SK-N-MC (cell line): ENCODE results near the gene CFAP119.

ENCODE experiments used
- EZH2 ChIP-seq: fragments of 200-600 bp; sonication (generic); IDR thresholded peaks from one replicate; pipeline ENCODE4 v1.6.1; 2017; ENCODE audit warnings: antibody characterized with exemption
- FOXP2 ChIP-seq: optimal IDR thresholded peaks from 2 replicates; pipeline ENCODE3; 2011; ENCODE audit warnings: mild to moderate bottlenecking, moderate library complexity; ENCODE audit not compliant: insufficient read depth; ENCODE audit errors: extremely low read length, control extremely low read depth
- POLR2AphosphoS5 ChIP-seq: IDR thresholded peaks from 2 replicates; pipeline ENCODE4 v1.6.1; 2012; ENCODE audit warnings: mild to moderate bottlenecking, low read depth, low read length, borderline replicate concordance

DNA sequence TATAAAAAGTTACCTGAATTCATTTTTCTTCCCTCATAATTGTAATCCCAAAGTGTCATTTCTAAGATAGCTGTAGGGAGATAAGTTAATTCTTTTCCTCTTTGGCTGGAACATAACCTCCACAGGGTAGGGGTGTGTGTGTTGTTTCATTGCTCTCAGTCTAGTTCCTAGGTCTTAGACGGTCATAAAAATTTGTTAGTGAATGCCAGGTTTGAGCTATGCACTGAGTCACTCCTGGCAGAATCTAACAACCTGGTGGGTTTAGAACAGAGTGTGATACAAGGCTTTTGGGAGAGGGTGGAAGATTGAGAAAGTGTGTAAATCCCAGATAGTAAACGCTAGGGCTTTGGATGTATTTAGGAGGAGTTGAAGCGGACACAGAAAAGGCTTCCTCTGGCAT, 14.5 kb downstream of the CFAP119 start:
- no peak for TF ChIP-seq EZH2
- TF ChIP-seq POLR2AphosphoS5, result no peak
- no peak for TF ChIP-seq FOXP2
